ENCODE measurements around the gene ENPP7.
"Not testable (repeated sequence)": the region's sequence is repeated elsewhere in the genome, so short reads cannot be mapped to it uniquely, and the experiment has no call there.

Gene ENPP7

GRCh38 chr17:79765708-79766107, 35.0 kb downstream of the ENPP7 start:
- TF ChIP-seq CTCF (conservative IDR thresholded peaks at IDR 0.05; ENCODE audit: low read length): no peak
- no peak for TF ChIP-seq EZH2phosphoT487 (IDR thresholded peaks at IDR 0.05; ENCODE audit: borderline replicate concordance)
- Histone ChIP-seq H3K36me3 (ENCODE audit: insufficient read depth, low read length) (no peaks in the 10 kb centered on the region), H4K20me1 (ENCODE audit: insufficient read depth, low read length, poor library complexity, severe bottlenecking) (no peaks in the 10 kb centered on the region), H3K9me2 (replicated peaks; ENCODE audit: low read depth, low read length) (no peaks in the 10 kb centered on the region), H3K4me2 (ENCODE audit: low read depth, low read length, poor library complexity, severe bottlenecking) (no peak overlapping the region), H3F3A (ENCODE audit: low read depth) (no peaks in the 10 kb centered on the region), H3K9me3 (ENCODE audit: insufficient read depth, low read depth, low read length) (no peaks in the 10 kb centered on the region), H3K27me3 (ENCODE audit: insufficient read depth, low read length, poor library complexity, severe bottlenecking) (no peaks in the 10 kb centered on the region), H2AFZ (ENCODE audit: low read length) (no peak overlapping the region), H3K4me3 (ENCODE audit: low read length, poor library complexity, severe bottlenecking) (no peak overlapping the region), H3K9ac (ENCODE audit: low read depth, low read length, poor library complexity, severe bottlenecking) (no peak overlapping the region), H3K79me2 (ENCODE audit: insufficient read depth, low read length) (no peaks in the 10 kb centered on the region), H3K4me1 (ENCODE audit: insufficient read depth, low read length, poor library complexity, severe bottlenecking) (no peaks in the 10 kb centered on the region)

- no peak overlapping the region for H2AFZ ChIP-seq (ENCODE audit: low read length)
- H3K36me3 ChIP-seq (ENCODE audit: insufficient read depth, low read length): no peaks in the 10 kb centered on the region
- no peaks in the 10 kb centered on the region for H3K27me3 ChIP-seq (ENCODE audit: insufficient read depth, low read length, poor library complexity, severe bottlenecking)
- no peak overlapping the region for H3K9ac ChIP-seq (ENCODE audit: low read depth, low read length, poor library complexity, severe bottlenecking)
- no peaks in the 10 kb centered on the region for H3K9me2 ChIP-seq (replicated peaks; ENCODE audit: low read depth, low read length)
- H3F3A ChIP-seq (ENCODE audit: low read depth): no peaks in the 10 kb centered on the region
- no peaks in the 10 kb centered on the region for H3K9me3 ChIP-seq (ENCODE audit: insufficient read depth, low read depth, low read length)
- H3K4me1 ChIP-seq (ENCODE audit: insufficient read depth, low read length, poor library complexity, severe bottlenecking): no peaks in the 10 kb centered on the region
- TF ChIP-seq CTCF (conservative IDR thresholded peaks at IDR 0.05; ENCODE audit: low read length) (no peak), EZH2phosphoT487 (IDR thresholded peaks at IDR 0.05; ENCODE audit: borderline replicate concordance) (no peak)
- H3K79me2 ChIP-seq (ENCODE audit: insufficient read depth, low read length): no peaks in the 10 kb centered on the region
- no peak overlapping the region for H3K4me2 ChIP-seq (ENCODE audit: low read depth, low read length, poor library complexity, severe bottlenecking)
- no peak overlapping the region for H3K4me3 ChIP-seq (ENCODE audit: low read length, poor library complexity, severe bottlenecking)
- no peaks in the 10 kb centered on the region for H4K20me1 ChIP-seq (ENCODE audit: insufficient read depth, low read length, poor library complexity, severe bottlenecking)
These were observed 39.1 kb downstream of the ENPP7 start for GRCh38 chr17:79769570-79770506.

- Histone ChIP-seq H3K9me2 (replicated peaks; ENCODE audit: low read depth, low read length) (no peaks in the 10 kb centered on the region), H3K4me1 (ENCODE audit: insufficient read depth, low read length, poor library complexity, severe bottlenecking) (peaks cover under 1% of the 10 kb centered on the region), H3K27me3 (ENCODE audit: insufficient read depth, low read length, poor library complexity, severe bottlenecking) (no peaks in the 10 kb centered on the region), H3K9ac (ENCODE audit: low read depth, low read length, poor library complexity, severe bottlenecking) (no peak overlapping the region), H3K9me3 (ENCODE audit: insufficient read depth, low read depth, low read length) (no peaks in the 10 kb centered on the region), H3K79me2 (ENCODE audit: insufficient read depth, low read length) (no peaks in the 10 kb centered on the region), H2AFZ (ENCODE audit: low read length) (no peak overlapping the region), H3F3A (ENCODE audit: low read depth) (no peaks in the 10 kb centered on the region), H3K4me3 (ENCODE audit: low read length, poor library complexity, severe bottlenecking) (no peak overlapping the region), H3K4me2 (ENCODE audit: low read depth, low read length, poor library complexity, severe bottlenecking) (no peak overlapping the region), H3K36me3 (ENCODE audit: insufficient read depth, low read length) (no peaks in the 10 kb centered on the region), H4K20me1 (ENCODE audit: insufficient read depth, low read length, poor library complexity, severe bottlenecking) (no peaks in the 10 kb centered on the region)
- TF ChIP-seq EZH2phosphoT487 (IDR thresholded peaks at IDR 0.05; ENCODE audit: borderline replicate concordance) (no peak), CTCF (conservative IDR thresholded peaks at IDR 0.05; ENCODE audit: low read length) (no peak)
These were observed 40.5 kb downstream of the ENPP7 start for GRCh38 chr17:79771276-79771675.

- H3K4me1 ChIP-seq (ENCODE audit: insufficient read depth, low read length, poor library complexity, severe bottlenecking): peaks cover 13% of the 10 kb centered on the region
- not testable (repeated sequence) for H3K9ac ChIP-seq (ENCODE audit: low read depth, low read length, poor library complexity, severe bottlenecking); H3K4me2 ChIP-seq (ENCODE audit: low read depth, low read length, poor library complexity, severe bottlenecking); H3F3A ChIP-seq (ENCODE audit: low read depth); H3K79me2 ChIP-seq (ENCODE audit: insufficient read depth, low read length); H3K9me3 ChIP-seq (ENCODE audit: insufficient read depth, low read depth, low read length); H3K4me3 ChIP-seq (ENCODE audit: low read length, poor library complexity, severe bottlenecking); H3K27me3 ChIP-seq (ENCODE audit: insufficient read depth, low read length, poor library complexity, severe bottlenecking); H2AFZ ChIP-seq (ENCODE audit: low read length); H4K20me1 ChIP-seq (ENCODE audit: insufficient read depth, low read length, poor library complexity, severe bottlenecking); H3K36me3 ChIP-seq (ENCODE audit: insufficient read depth, low read length); H3K9me2 ChIP-seq (replicated peaks; ENCODE audit: low read depth, low read length)
These were observed 42.0 kb downstream of the ENPP7 start for GRCh38 chr17:79772726-79773125.
